Activated CD4-positive, alpha-beta T cell treated with anti-CD3 and anti-CD28 coated beads, Interleukin-2, amount 50 U/mL, for 4 hours (primary cell): ENCODE data around the gene GPRC5B.

Source experiments
- DNase-seq, 2 experiments: peaks; one replicate each; pipeline ENCODE4 v3.0.0-alpha.2; 2020

GPRC5B gene

DNA sequence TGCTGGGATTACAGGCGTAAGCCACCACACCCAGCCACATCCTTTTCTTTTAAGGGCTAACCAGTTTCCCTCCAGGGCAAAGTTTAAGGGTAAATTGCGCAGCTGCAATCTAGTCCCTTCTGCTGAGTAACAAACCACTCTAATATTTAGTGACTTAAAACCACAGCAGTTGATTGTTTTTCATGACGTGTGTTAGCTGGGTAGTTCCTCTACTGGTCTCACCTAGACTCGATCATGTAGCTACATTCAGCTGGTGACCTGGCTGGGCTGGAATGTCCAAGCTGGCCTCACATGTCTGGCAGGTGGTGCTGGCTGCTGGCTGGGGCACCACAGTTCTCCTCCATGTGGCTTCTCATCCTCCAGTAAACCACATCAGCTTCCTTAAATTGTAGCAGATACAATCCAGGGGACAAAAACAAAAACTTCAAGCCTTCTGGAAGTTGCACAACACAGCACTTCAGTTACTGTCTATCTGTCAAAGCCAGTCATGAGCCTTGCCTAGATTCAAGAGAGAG, 75.5 kb downstream of the GPRC5B start:
- DNase-seq = no peak

DNA sequence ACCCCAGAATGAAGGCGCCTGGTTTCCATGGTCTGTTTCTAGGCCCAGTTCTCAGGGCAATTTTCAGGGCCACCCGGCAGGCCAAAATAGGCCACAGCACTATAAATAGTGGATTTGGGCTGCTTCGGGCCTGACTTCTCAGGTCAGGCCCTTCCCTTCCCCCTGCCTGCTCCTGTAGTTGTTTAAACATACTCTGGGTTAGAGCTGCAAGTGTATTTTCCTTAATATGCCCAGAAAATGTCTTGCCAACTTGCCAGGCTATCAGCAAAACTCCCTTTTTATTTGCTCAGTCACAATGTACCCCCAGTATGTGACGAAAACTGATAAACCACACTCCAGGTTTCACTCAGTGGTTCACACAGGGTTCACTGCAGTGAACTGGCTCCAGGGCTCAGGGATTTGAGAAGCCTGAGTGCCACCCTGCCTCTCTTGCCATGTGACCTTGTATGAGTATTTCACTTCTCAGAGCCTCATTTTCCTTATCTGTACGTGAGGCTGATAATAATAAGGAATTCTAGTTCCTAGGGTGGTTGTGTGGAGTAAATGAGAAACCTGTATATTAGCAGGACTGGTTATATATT, 76.5 kb downstream of the GPRC5B start:
- DNase-seq = no peak
